GM23338 (cell line): ENCODE measurements around the gene ACOX2.

Experiments used
- CREB1 ChIP-seq: fragments of 250-450 bp; sonication (Bioruptor Pico); IDR thresholded peaks from 2 replicates; pipeline ENCODE4 v1.5.0; 2020; ENCODE audit warnings: low read depth, mild to moderate bottlenecking, moderate library complexity
- CTCF ChIP-seq, 2 experiments: fragments of 200-600 bp in 1 of 2; sonication (generic) in 1 of 2; conservative IDR thresholded peaks; 2 replicates each; pipeline versions ENCODE4 v1.5.1 to v1.6.1; 2016 to 2017; ENCODE audit warnings: antibody characterized with exemption in 2 of 2, low read depth in 2 of 2, mild to moderate bottlenecking in 2 of 2, moderate library complexity in 1 of 2
- EZH2 ChIP-seq: fragments of 200-600 bp; sonication (generic); IDR thresholded peaks from one replicate; pipeline ENCODE4 v1.8.0; 2017; ENCODE audit warnings: antibody characterized with exemption, mild to moderate bottlenecking, low read depth; ENCODE audit not compliant: unreplicated experiment
- EZH2phosphoT487 ChIP-seq: fragments of 200-600 bp; sonication (generic); IDR thresholded peaks from one replicate; pipeline ENCODE4 v1.8.1; 2018; ENCODE audit warnings: antibody characterized with exemption; ENCODE audit not compliant: unreplicated experiment
- JUNB ChIP-seq: IDR thresholded peaks from one replicate; pipeline ENCODE4 v1.6.1; 2016; ENCODE audit warnings: antibody characterized with exemption; ENCODE audit not compliant: unreplicated experiment
- NANOG ChIP-seq: IDR thresholded peaks from 2 replicates; pipeline ENCODE4 v1.6.1; 2016; ENCODE audit warnings: antibody characterized with exemption, borderline replicate concordance
- POLR2AphosphoS5 ChIP-seq: IDR thresholded peaks from 2 replicates; pipeline ENCODE4 v1.6.1; 2016; ENCODE audit warnings: antibody characterized with exemption, low read depth
- REST ChIP-seq: IDR thresholded peaks from one replicate; pipeline ENCODE4 v1.6.1; 2018; ENCODE audit warnings: antibody characterized with exemption; ENCODE audit not compliant: unreplicated experiment
- STAT1 ChIP-seq: IDR thresholded peaks from one replicate; pipeline ENCODE4 v1.6.1; 2016; ENCODE audit warnings: antibody characterized with exemption; ENCODE audit not compliant: unreplicated experiment
- ZNF114 ChIP-seq: fragments of 250-450 bp; sonication (Bioruptor Pico); IDR thresholded peaks from 2 replicates; pipeline ENCODE4 v1.5.0; 2020; ENCODE audit warnings: mild to moderate bottlenecking, moderate library complexity

GRCh38 chr3:58521917-58522631 lies 14.9 kb downstream of the ACOX2 start:
- no peak for TF ChIP-seq POLR2AphosphoS5
- TF ChIP-seq EZH2, result no peak
- TF ChIP-seq CTCF (conservative IDR thresholded peaks at IDR 0.05; ENCODE audit: low read depth in 2 of 2), result no peak
- no peak for TF ChIP-seq EZH2phosphoT487
- peak; percentile 49 for TF ChIP-seq REST
- no peak for TF ChIP-seq NANOG
- TF ChIP-seq CREB1 (CRISPR knock-in tag), result no peak
- no peak for TF ChIP-seq JUNB
- TF ChIP-seq STAT1, result no peak
- TF ChIP-seq ZNF114 (CRISPR knock-in tag), result no peak
